ENCODE measurements around the gene AMN1.

- TF ChIP-seq SIN3A (IDR thresholded peaks at IDR 0.05; ENCODE audit: borderline replicate concordance, insufficient read depth, low read length) (no peak), POLR2AphosphoS5 (IDR thresholded peaks at IDR 0.05; ENCODE audit: low read depth, low read length) (no peak), TAF1 (IDR thresholded peaks at IDR 0.05; ENCODE audit: borderline replicate concordance, insufficient read depth, low read length) (no peak)
Measured at GRCh38 chr12:31672521-31672920, 56.3 kb downstream of the AMN1 start.

Measured in PFSK-1 (cell line).